Activated naive CD4-positive, alpha-beta T cell treated with anti-CD3 and anti-CD28 coated beads for 36 hours (primary cell): ENCODE results near the gene C2orf81. TPM values are rescaled to one million over a fixed set of nuclear protein-coding genes. Genes with fewer than 3 reads are reported as not detected.

Source experiments
- CTCF ChIA-PET: fragments of 350-600 bp; sonication (Branson Sonifier 250); formaldehyde crosslinking; loops from one replicate; lab custom pipeline; 2021; ENCODE audit warnings: antibody characterized with exemption; lab: Charles Lee
- DNase-seq: peaks from one replicate; pipeline ENCODE4 v3.0.0-alpha.2; 2020
- H3K27ac Mint-ChIP-seq: one replicate; pipeline ENCODE4 v1.8.0; 2021; ENCODE audit warnings: mild to moderate bottlenecking, mixed read lengths
- H3K27me3 Mint-ChIP-seq: one replicate; pipeline ENCODE4 v1.8.0; 2021; ENCODE audit warnings: low read depth, mixed read lengths
- H3K36me3 Mint-ChIP-seq: one replicate; pipeline ENCODE4 v1.8.0; 2021; ENCODE audit warnings: low read depth, mixed read lengths
- H3K4me1 Mint-ChIP-seq: one replicate; pipeline ENCODE4 v1.8.0; 2021; ENCODE audit warnings: low read depth, mixed read lengths
- H3K4me3 Mint-ChIP-seq: one replicate; pipeline ENCODE4 v1.8.0; 2021; ENCODE audit warnings: mild to moderate bottlenecking, moderate library complexity, mixed read lengths
- H3K9me3 Mint-ChIP-seq: one replicate; pipeline ENCODE4 v1.8.0; 2021; ENCODE audit warnings: mixed read lengths
- intact Hi-C: fragments of 100-400 bp; cut with micrococcal nuclease; formaldehyde crosslinking; loops from one replicate; pipeline ENCODE4 v1.15.1; 2023
- total RNA-seq, 2 experiments: library from RNA; stranded (reverse); gene quantifications; one replicate each; pipeline ENCODE4 v1.2.3, GENCODE V29; 2021

C2orf81 gene
- total RNA-seq, 2 experiments from 2014 or later: 2.6 to 3.4 TPM

- H3K4me3 Mint-ChIP-seq: no peak overlapping the region
- intact Hi-C loops: no loop called here
- no peak for DNase-seq
- H3K9me3 Mint-ChIP-seq: no peaks in the 10 kb centered on the region
- H3K27ac Mint-ChIP-seq: no peak overlapping the region
- H3K4me1 Mint-ChIP-seq: peaks cover 26% of the 10 kb centered on the region
- no peaks in the 10 kb centered on the region for H3K36me3 Mint-ChIP-seq
- no peaks in the 10 kb centered on the region for H3K27me3 Mint-ChIP-seq
- CTCF ChIA-PET: no interaction called here
Measured at GRCh38 chr2:74417197-74417596, 4.2 kb downstream of the C2orf81 start.

DNA sequence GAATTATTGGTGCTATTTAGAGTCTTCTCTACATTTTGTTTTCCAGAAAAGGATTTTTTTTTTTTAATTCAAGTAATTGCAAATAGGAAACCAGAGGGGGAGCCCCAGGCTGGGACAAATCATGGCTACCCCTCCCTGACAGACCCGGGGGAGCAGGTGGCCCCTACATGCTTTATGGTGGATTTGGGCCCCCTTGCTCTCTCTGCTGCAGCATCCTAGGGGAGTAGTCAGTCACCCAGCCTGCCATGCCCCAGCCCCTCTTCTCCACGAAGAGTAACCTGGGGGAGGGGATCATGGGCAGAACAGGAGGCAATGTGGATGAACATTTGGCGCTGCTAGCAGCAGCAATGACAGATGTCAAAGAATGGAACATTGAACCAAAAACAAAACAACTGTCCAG lies 4.6 kb downstream of the C2orf81 start:
- Mint-ChIP-seq H3K27me3 (no peaks in the 10 kb centered on the region), H3K4me1 (peaks cover 23% of the 10 kb centered on the region), H3K27ac (no peak overlapping the region), H3K4me3 (no peak overlapping the region), H3K9me3 (no peaks in the 10 kb centered on the region), H3K36me3 (no peaks in the 10 kb centered on the region)
- DNase-seq: peak; percentile 23
- CTCF ChIA-PET: no interaction called here
- intact Hi-C loops: no loop called here

DNA sequence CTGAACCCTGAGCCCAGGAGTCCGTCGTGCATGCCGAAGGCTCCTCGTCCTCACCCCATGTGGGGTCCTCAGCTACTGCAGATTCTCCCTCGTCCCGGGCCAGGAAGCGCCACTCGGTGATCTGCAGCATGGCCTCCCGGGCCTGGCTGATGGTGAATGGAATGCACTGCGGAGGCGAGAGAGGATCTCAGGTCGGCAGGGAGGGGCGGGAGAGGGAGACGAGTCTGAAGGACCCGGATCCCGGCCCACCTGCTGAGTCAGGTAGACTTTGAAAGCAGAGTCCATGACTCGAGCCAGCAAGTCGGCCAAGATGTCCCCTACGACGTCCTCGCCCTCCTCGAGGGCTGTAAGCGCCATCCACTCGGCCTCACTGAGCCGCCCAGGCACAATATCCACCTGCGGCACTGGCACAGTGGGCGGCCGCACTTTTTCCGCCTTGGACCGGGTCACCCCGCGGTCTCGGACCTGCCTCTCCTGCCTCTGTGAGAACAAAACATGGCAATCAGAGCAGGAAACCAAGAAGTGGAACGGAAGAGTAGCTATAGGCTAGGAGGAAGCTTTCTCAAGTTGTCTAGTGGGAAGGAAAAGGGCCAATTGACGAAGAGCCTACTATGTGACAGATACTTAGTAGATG lies 5.5 kb downstream of the C2orf81 start:
- DNase-seq: no peak
- H3K27ac Mint-ChIP-seq: peak overlapping the region; percentile 37
- CTCF ChIA-PET: interaction anchor here (0.8 to 1.2 kb wide), 2 partner anchors 16 to 20 kb away, joined by 3 read pairs; no protein-coding TSS in a partner anchor

GRCh38 chr2:74414881-74415761 lies 6.3 kb downstream of the C2orf81 start:
- H3K9me3 Mint-ChIP-seq: no peaks in the 10 kb centered on the region
- intact Hi-C loops: no loop called here
- no peaks in the 10 kb centered on the region for H3K27me3 Mint-ChIP-seq
- H3K4me1 Mint-ChIP-seq: peaks cover 14% of the 10 kb centered on the region
- H3K36me3 Mint-ChIP-seq: no peaks in the 10 kb centered on the region
- H3K4me3 Mint-ChIP-seq: peak overlapping the region; percentile 72
- no peak overlapping the region for H3K27ac Mint-ChIP-seq
- peak; percentile 38 for DNase-seq
- CTCF ChIA-PET: interaction anchor here (0.6 to 2.7 kb wide), 4 partner anchors 15 to 267 kb away, joined by 3 to 12 read pairs (median 3); no protein-coding TSS in a partner anchor

More for the DNA sequence above, 5.5 kb downstream of the C2orf81 start:
- H3K4me3 Mint-ChIP-seq: peak overlapping the region; percentile 72
- no peaks in the 10 kb centered on the region for H3K27me3 Mint-ChIP-seq
- H3K36me3 Mint-ChIP-seq: no peaks in the 10 kb centered on the region
- H3K9me3 Mint-ChIP-seq: no peaks in the 10 kb centered on the region
- H3K4me1 Mint-ChIP-seq: peaks cover 18% of the 10 kb centered on the region
- intact Hi-C loops: no loop called here

- no peaks in the 10 kb centered on the region for H3K36me3 Mint-ChIP-seq
- H3K27ac Mint-ChIP-seq: no peak overlapping the region
- no peaks in the 10 kb centered on the region for H3K9me3 Mint-ChIP-seq
Measured at GRCh38 chr2:74414441-74414840, 7.0 kb downstream of the C2orf81 start.

DNA sequence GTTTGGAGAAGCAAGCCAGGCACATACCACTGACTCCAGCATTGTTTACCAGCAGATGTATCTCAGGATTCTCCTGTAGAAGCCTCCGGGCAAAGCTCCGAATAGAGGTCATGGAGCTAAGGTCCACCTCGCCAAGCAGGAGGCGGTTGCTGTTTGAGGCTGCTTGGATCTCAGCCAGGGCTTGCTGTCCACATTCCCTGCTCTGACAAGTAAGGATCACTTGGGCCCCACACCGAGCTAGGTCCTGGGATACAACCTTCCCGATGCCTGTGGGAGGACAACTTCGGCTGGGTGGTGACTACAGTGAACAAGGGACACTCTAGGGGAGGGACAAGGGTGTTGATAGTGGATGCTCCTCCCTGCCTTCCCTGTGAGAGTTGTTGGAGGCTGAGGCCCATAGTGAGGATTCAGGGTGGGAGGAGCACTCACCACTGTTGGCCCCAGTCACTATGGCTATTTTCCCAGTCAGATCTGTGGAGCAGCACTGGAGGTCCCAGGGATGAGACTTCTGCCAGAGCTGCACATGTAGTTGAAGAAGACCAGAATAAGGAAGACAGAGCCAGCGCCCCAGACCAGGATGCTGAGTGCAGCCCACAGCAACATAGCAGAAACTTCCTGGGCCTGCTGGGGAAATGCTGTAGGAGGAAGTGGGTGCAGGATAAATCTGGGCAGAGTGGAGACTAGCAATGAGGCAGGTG lies 8.3 kb downstream of the C2orf81 start:
- CTCF ChIA-PET: interaction anchor here (1.3 to 2.7 kb wide), 2 partner anchors 9 to 22 kb away, joined by 3 to 12 read pairs; no protein-coding TSS in a partner anchor
- Mint-ChIP-seq H3K27ac (no peak overlapping the region), H3K9me3 (no peaks in the 10 kb centered on the region), H3K4me3 (no peak overlapping the region), H3K36me3 (no peaks in the 10 kb centered on the region), H3K4me1 (peaks cover 10% of the 10 kb centered on the region), H3K27me3 (no peaks in the 10 kb centered on the region)
- intact Hi-C loops: no loop called here
- DNase-seq: no peak

More at GRCh38 chr2:74414441-74414840, 7.0 kb downstream of the C2orf81 start:
- intact Hi-C loops: no loop called here
- no peak for DNase-seq
- H3K4me1 Mint-ChIP-seq: peaks cover 10% of the 10 kb centered on the region
- peak overlapping the region; percentile 72 for H3K4me3 Mint-ChIP-seq
- CTCF ChIA-PET: interaction anchor here (0.6 to 2.7 kb wide), 2 partner anchors 23 to 266 kb away, joined by 3 to 12 read pairs; no protein-coding TSS in a partner anchor
- no peaks in the 10 kb centered on the region for H3K27me3 Mint-ChIP-seq

- DNase-seq: no peak
- Mint-ChIP-seq H3K4me1 (no peaks in the 10 kb centered on the region), H3K27me3 (no peaks in the 10 kb centered on the region), H3K27ac (no peak overlapping the region), H3K9me3 (no peaks in the 10 kb centered on the region), H3K4me3 (no peak overlapping the region), H3K36me3 (no peaks in the 10 kb centered on the region)
- CTCF ChIA-PET: interaction anchor here (1.2 kb wide), 1 partner anchor 18 kb away, joined by 3 read pairs; no protein-coding TSS in a partner anchor
- intact Hi-C loops: no loop called here
Measured at GRCh38 chr2:74407682-74408081, 13.7 kb downstream of the C2orf81 start.

DNA sequence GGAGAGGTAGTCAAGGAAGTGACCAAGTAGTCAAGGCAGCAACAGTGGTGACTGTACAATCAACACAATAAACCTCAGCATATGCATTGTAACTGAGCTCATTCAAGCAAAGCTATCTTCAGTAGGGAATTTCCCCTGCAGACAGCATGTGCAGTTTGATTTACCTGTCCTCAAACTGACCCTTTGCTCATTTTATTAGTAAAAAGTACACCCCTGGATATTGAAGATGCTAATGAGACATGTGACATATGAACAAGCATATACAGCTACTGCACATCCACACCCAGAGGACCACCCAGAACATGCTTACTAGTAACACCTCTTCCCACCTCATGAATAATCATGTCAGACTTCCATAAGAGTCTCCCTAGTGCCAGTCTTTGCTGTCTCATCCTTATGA lies 15.4 kb downstream of the C2orf81 start:
- Mint-ChIP-seq H3K4me1 (no peaks in the 10 kb centered on the region), H3K27me3 (no peaks in the 10 kb centered on the region), H3K9me3 (no peaks in the 10 kb centered on the region), H3K27ac (no peak overlapping the region), H3K36me3 (no peaks in the 10 kb centered on the region), H3K4me3 (no peak overlapping the region)
- no peak for DNase-seq
- CTCF ChIA-PET: no interaction called here
- intact Hi-C loops: no loop called here

- Mint-ChIP-seq H3K27me3 (no peaks in the 10 kb centered on the region), H3K27ac (no peak overlapping the region), H3K4me3 (no peak overlapping the region), H3K4me1 (no peaks in the 10 kb centered on the region), H3K36me3 (no peaks in the 10 kb centered on the region), H3K9me3 (no peaks in the 10 kb centered on the region)
- no peak for DNase-seq
- intact Hi-C loops: no loop called here
- CTCF ChIA-PET: interaction anchor here (1.2 to 1.9 kb wide), 4 partner anchors 10 to 73 kb away, joined by 4 to 13 read pairs (median 5); no protein-coding TSS in a partner anchor
Measured at GRCh38 chr2:74401891-74402290, 19.5 kb downstream of the C2orf81 start.

- Mint-ChIP-seq H3K9me3 (no peaks in the 10 kb centered on the region), H3K27ac (no peak overlapping the region), H3K4me3 (no peak overlapping the region), H3K36me3 (no peaks in the 10 kb centered on the region), H3K27me3 (no peaks in the 10 kb centered on the region), H3K4me1 (no peaks in the 10 kb centered on the region)
- intact Hi-C loops: loop anchor here (1.0 to 10.0 kb wide), 2 partner anchors 149 to 255 kb away; partner anchors contain the start of gene BOLA3
- CTCF ChIA-PET: interaction anchor here (0.6 to 1.8 kb wide), 5 partner anchors 16 to 143 kb away, joined by 3 to 6 read pairs (median 3); no protein-coding TSS in a partner anchor
- no peak for DNase-seq
Measured at GRCh38 chr2:74399785-74400184, 21.6 kb downstream of the C2orf81 start.

DNA sequence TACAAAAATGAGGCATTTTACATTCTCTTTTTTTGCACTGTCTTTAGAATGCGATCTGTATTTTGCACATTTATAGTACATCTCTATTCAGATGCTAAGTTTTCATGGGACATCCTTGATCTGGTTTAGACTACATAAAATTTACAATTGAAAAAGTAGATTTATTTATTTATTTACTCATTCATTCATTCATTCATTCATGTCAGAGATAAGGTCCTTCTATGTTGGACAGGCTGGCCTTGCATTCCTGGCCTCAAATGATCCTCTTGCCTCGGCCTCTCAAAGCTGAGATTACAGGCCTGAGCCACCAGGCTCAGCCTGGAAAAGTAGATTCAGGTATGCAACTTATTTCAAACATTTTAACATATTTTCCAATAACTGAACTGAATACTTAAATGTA lies 25.3 kb downstream of the C2orf81 start:
- H3K9me3 Mint-ChIP-seq: no peaks in the 10 kb centered on the region
- no peaks in the 10 kb centered on the region for H3K27me3 Mint-ChIP-seq
- intact Hi-C loops: loop anchor here (10.0 kb wide), 1 partner anchor 251 kb away; the partner anchor contains the start of gene BOLA3
- peaks cover 2% of the 10 kb centered on the region for H3K36me3 Mint-ChIP-seq
- no peak for DNase-seq
- no peak overlapping the region for H3K4me3 Mint-ChIP-seq
- peaks cover 2% of the 10 kb centered on the region for H3K4me1 Mint-ChIP-seq
- no peak overlapping the region for H3K27ac Mint-ChIP-seq
- CTCF ChIA-PET: interaction anchor here (0.7 to 1.1 kb wide), 2 partner anchors 9 to 19 kb away, joined by 3 read pairs; no protein-coding TSS in a partner anchor
